HCT116 (cell line): Measurements from ENCODE around the gene PRELID1. TPM values are rescaled to one million over a fixed set of nuclear protein-coding genes. Genes with fewer than 3 reads are reported as not detected.

ENCODE experiments used
- ATAC-seq: fragments of 200-7000 bp; cut with Tn5 transposase; 2 replicates; pipeline ENCODE4 v1.9.1; 2020; ENCODE audit warnings: mild to moderate bottlenecking, moderate library complexity
- BruUV-seq: library from RNA; stranded (reverse); fragments of 400-500 nt; replicated peaks from 2 replicates; lab custom pipeline; 2021; lab: Mats Ljungman, UMichigan
- CTCF ChIA-PET: fragments of 300-600 bp; sonication (Branson Sonifier 250); formaldehyde crosslinking; loops from one replicate; lab custom pipeline; 2021; ENCODE audit warnings: antibody characterized with exemption; lab: Charles Lee
- POLR2A ChIA-PET: fragments of 300-600, 350-600 bp; sonication (Branson Sonifier 250); formaldehyde crosslinking; loops from one replicate; lab custom pipeline; 2021; ENCODE audit warnings: antibody characterized with exemption; lab: Charles Lee
- RAD21 ChIA-PET, 2 experiments: fragments of 300-600 bp; sonication (Branson Sonifier 250); formaldehyde crosslinking; loops; one replicate each; lab custom pipeline; 2023; ENCODE audit warnings: low total read pairs in 2 of 2; ENCODE audit not compliant: uncharacterized antibody in 2 of 2, unreplicated experiment in 2 of 2, low non-redundant PET in 1 of 2; lab: Charles Lee
- DNase-seq: peaks from one replicate; pipeline ENCODE4 v3.0.0-alpha.2; 2010; ENCODE audit warnings: low read depth, low spot score
- H2AFZ ChIP-seq: fragments of 200-600 bp; shearing (Covaris generic), sonication (generic); 2 replicates; pipeline ENCODE4 v1.6.1; 2017; ENCODE audit warnings: low read depth, mixed run types, mixed read lengths, antibody characterized with exemption, low read length; ENCODE audit not compliant: poor library complexity, severe bottlenecking
- H3K27ac ChIP-seq: 2 replicates; pipeline ENCODE4 v1.5.1; 2012; ENCODE audit warnings: low read depth, low read length
- H3K27me3 ChIP-seq: fragments of 200-600 bp; sonication (generic); 2 replicates; pipeline ENCODE4 v1.6.1; 2016; ENCODE audit warnings: mixed run types, low read length, mixed read lengths; ENCODE audit not compliant: insufficient read depth
- H3K36me3 ChIP-seq, 2 experiments: fragments of 200-500 bp in 1 of 2; fragments of 200-600 bp in 1 of 2; sonication (Bioruptor generic) in 1 of 2; sonication (generic) in 1 of 2; 2 replicates each; pipeline versions ENCODE4 v1.5.1 to v1.6.1; 2014 to 2016; ENCODE audit warnings: low read length in 2 of 2, inconsistent platforms in 1 of 2, mixed read lengths in 1 of 2, mixed run types in 1 of 2; ENCODE audit not compliant: insufficient read depth in 2 of 2, control insufficient read depth in 1 of 2
- H3K4me1 ChIP-seq, 2 experiments: fragments of 200-600 bp in 1 of 2; sonication (generic) in 1 of 2; 2 replicates each; pipeline versions ENCODE4 v1.5.1 to v1.6.1; 2012 to 2017; ENCODE audit warnings: low read length in 2 of 2, inconsistent platforms in 1 of 2, mild to moderate bottlenecking in 1 of 2, mixed read lengths in 1 of 2, mixed run types in 1 of 2, moderate library complexity in 1 of 2; ENCODE audit not compliant: insufficient read depth in 2 of 2, control insufficient read depth in 1 of 2
- H3K4me2 ChIP-seq: fragments of 200-600 bp; sonication (generic); 2 replicates; pipeline ENCODE4 v1.6.1; 2017; ENCODE audit warnings: mixed run types, low read length, mixed read lengths
- H3K4me3 ChIP-seq, 2 experiments: fragments of 200-600 bp in 1 of 2; sonication (generic) in 1 of 2; replicated peaks in 1 of 2; 2 replicates each; pipeline ENCODE4 v1.5.1; 2011 to 2016; ENCODE audit warnings: low read length in 2 of 2, control low read depth in 1 of 2, low read depth in 1 of 2, mild to moderate bottlenecking in 1 of 2, mixed read lengths in 1 of 2, mixed run types in 1 of 2
- H3K79me2 ChIP-seq: fragments of 200-600 bp; sonication (generic); 2 replicates; pipeline ENCODE4 v1.6.1; 2017; ENCODE audit warnings: mild to moderate bottlenecking, mixed run types, low read length, moderate library complexity, mixed read lengths; ENCODE audit not compliant: insufficient read depth
- H3K9ac ChIP-seq: fragments of 200-600 bp; sonication (generic); 2 replicates; pipeline ENCODE4 v1.6.1; 2016; ENCODE audit warnings: low read length, mixed read lengths
- H3K9me2 ChIP-seq: fragments of 200-600 bp; sonication (generic), shearing (Covaris generic); 2 replicates; pipeline ENCODE4 v1.6.1; 2017; ENCODE audit warnings: mixed run types, mild to moderate bottlenecking, moderate library complexity; ENCODE audit not compliant: insufficient read depth
- H3K9me3 ChIP-seq, 2 experiments: fragments of 200-500 bp in 1 of 2; fragments of 200-600 bp in 1 of 2; sonication (Bioruptor generic) in 1 of 2; sonication (generic) in 1 of 2; 2 replicates each; pipeline ENCODE4 v1.6.1; 2014 to 2017; ENCODE audit warnings: low read length in 2 of 2, mixed read lengths in 2 of 2, inconsistent platforms in 1 of 2, low read depth in 1 of 2, mild to moderate bottlenecking in 1 of 2, mixed run types in 1 of 2, moderate library complexity in 1 of 2; ENCODE audit not compliant: control insufficient read depth in 1 of 2, insufficient read depth in 1 of 2
- H4K20me1 ChIP-seq: fragments of 200-600 bp; sonication (generic), shearing (Covaris generic); 2 replicates; pipeline ENCODE4 v1.6.1; 2017; ENCODE audit warnings: mixed run types, mild to moderate bottlenecking, moderate library complexity; ENCODE audit not compliant: insufficient read depth
- CBX3 ChIP-seq: IDR thresholded peaks from 2 replicates; pipeline ENCODE4 v1.6.1; 2012; ENCODE audit warnings: low read depth
- JUND ChIP-seq: IDR thresholded peaks from 2 replicates; pipeline ENCODE4 v1.6.1; 2012
- MAX ChIP-seq: IDR thresholded peaks from 2 replicates; pipeline ENCODE4 v1.6.1; 2012
- POLR2AphosphoS5 ChIP-seq: IDR thresholded peaks from 2 replicates; pipeline ENCODE4 v1.6.1; 2011; ENCODE audit warnings: mild to moderate bottlenecking, low read depth, low read length, moderate library complexity
- RAD21 ChIP-seq: IDR thresholded peaks from 2 replicates; pipeline ENCODE4 v1.6.1; 2012; ENCODE audit warnings: low read depth, mild to moderate bottlenecking
- SIN3A ChIP-seq: IDR thresholded peaks from 2 replicates; pipeline ENCODE4 v1.6.1; 2012; ENCODE audit warnings: low read depth
- SP1 ChIP-seq: IDR thresholded peaks from 2 replicates; pipeline ENCODE4 v1.6.1; 2012; ENCODE audit warnings: low read depth
- ZNF274 ChIP-seq: fragments of 200-500 bp; sonication (Bioruptor generic); IDR thresholded peaks from 2 replicates; pipeline ENCODE4 v1.6.1; 2014; ENCODE audit warnings: mild to moderate bottlenecking, low read depth, low read length, inconsistent platforms
- intact Hi-C: fragments of 100-400 bp; cut with micrococcal nuclease; formaldehyde crosslinking; loops from 2 replicates; pipeline ENCODE4 v1.10.0; 2022
- total RNA-seq: library from RNA; stranded (reverse); gene quantifications from one replicate; pipeline ENCODE4 v1.2.1, GENCODE V29; 2021; ENCODE audit not compliant: unreplicated experiment

The PRELID1 gene
- total RNA-seq, 1 experiment from 2014 or later = 223 TPM

- no peak for DNase-seq
- Histone ChIP-seq H4K20me1 (peaks cover 8% of the 10 kb centered on the region; the same call in 1 of the 2 replicates), H3K9me3 (no peaks in the 10 kb centered on the region), H3K27ac (peak overlapping the region; percentile 16; the same call in 1 of the 2 replicates), H3K4me2 (no peak overlapping the region)
- no peak for ATAC-seq
- intact Hi-C loops = loop anchor here (10.0 kb wide), 1 partner anchor 654 kb away; no protein-coding TSS in a partner anchor
- TF ChIP-seq SP1 (no peak), MAX (no peak), CBX3 (no peak), SIN3A (no peak), ZNF274 (no peak), JUND (no peak), RAD21 (no peak), POLR2AphosphoS5 (no peak)
- TF ChIP-seq, all 23 proteins: peak for 0
- CTCF ChIA-PET = interaction anchor here (0.7 to 2.3 kb wide), 10 partner anchors 10 to 198 kb away, joined by 3 to 22 read pairs (median 6); partner anchors contain the start of gene GRK6
- Histone ChIP-seq H3K9me2 (no peaks in the 10 kb centered on the region), H3K4me1 (peaks cover 21 to 58% of the 10 kb centered on the region in 2 experiments), H3K79me2 (peaks cover 24% of the 10 kb centered on the region), H3K9ac (no peak overlapping the region), H3K27me3 (no peaks in the 10 kb centered on the region), H2AFZ (no peak overlapping the region), H3K36me3 (peaks cover 8 to 14% of the 10 kb centered on the region in 2 experiments; a peak in 2 of 4 replicates), H3K4me3 (no peak overlapping the region)
- RAD21 ChIA-PET = no interaction called here
- BruUV-seq = no TSS peak
- POLR2A ChIA-PET = no interaction called here
Measured at GRCh38 chr5:177308740-177309139, 5.1 kb downstream of the PRELID1 start.
